H1 (cell line): ENCODE data around the gene PPP2R2D. TPM values are rescaled to one million over a fixed set of nuclear protein-coding genes. Genes with fewer than 3 reads are reported as not detected.

Source experiments
- BCL11A ChIP-seq, 2 experiments: IDR thresholded peaks; one replicate each; pipeline ENCODE4 v1.6.1; 2011; ENCODE audit warnings: low read depth in 2 of 2, low read length in 2 of 2, mild to moderate bottlenecking in 2 of 2
- CHD1 ChIP-seq: IDR thresholded peaks from 2 replicates; pipeline ENCODE4 v1.6.1; 2012; ENCODE audit warnings: low read depth, low read length, improper control_type of control experiment
- EZH2 ChIP-seq: fragments of 200-600 bp; sonication (generic); IDR thresholded peaks from 2 replicates; pipeline ENCODE4 v1.7.1; 2012; ENCODE audit warnings: low read depth, mild to moderate bottlenecking, moderate library complexity, low read length, inconsistent platforms; ENCODE audit not compliant: severe bottlenecking
- HDAC6 ChIP-seq: IDR thresholded peaks from one replicate; pipeline ENCODE4 v1.7.1; 2012; ENCODE audit warnings: low read depth, mild to moderate bottlenecking, inconsistent platforms, low read length, moderate library complexity
- JUN ChIP-seq: IDR thresholded peaks from 2 replicates; pipeline ENCODE4 v1.6.1; 2011; ENCODE audit warnings: low read depth, mild to moderate bottlenecking, improper control_type of control experiment, low read length
- TAF1 ChIP-seq: IDR thresholded peaks from 2 replicates; pipeline ENCODE4 v1.6.1; 2011; ENCODE audit warnings: mild to moderate bottlenecking, low read depth, low read length
- polyA plus RNA-seq, 7 experiments: library from polyadenylated mRNA; depleted of rRNA in 3 of 7; stranded (reverse) in 5 of 7; unstranded in 2 of 7; fragments of >200 nt in 5 of 7; fragments of 200-250 nt in 2 of 7; gene quantifications; 1 replicate in 5 of 7; 2 replicates in 1 of 7; 4 replicates in 1 of 7; pipeline versions ENCODE4 v1.2.1 to v1.2.3, GENCODE V29; 2011 to 2013; ENCODE audit warnings: missing spikeins in 2 of 7, mixed read lengths in 2 of 7
- total RNA-seq: library from RNA; stranded (reverse); fragmentation: NEBNext Ultra II Directional; extraction: Animal tissue kit (Norgen Biotek cat#: 25700); gene quantifications from 2 replicates; pipeline ENCODE4 v1.2.1, GENCODE V29; 2021

PPP2R2D gene
- total and polyA plus RNA-seq, 2 of the 8 experiments (the other 6 are each of a cell fraction or from before 2014, with no cell fraction given), result 25.4 to 32.8 TPM

GRCh38 chr10:131880016-131880590 is 20.7 kb upstream of the PPP2R2D start (continued):
- TF ChIP-seq EZH2, result no peak
- TF ChIP-seq CHD1, result no peak
- no peak for TF ChIP-seq HDAC6
- TF ChIP-seq BCL11A (IDR thresholded peaks at IDR 0.05; ENCODE audit: low read depth in 2 of 2, low read length in 2 of 2), result no peak
- TF ChIP-seq JUN, result no peak
- no peak for TF ChIP-seq TAF1
